EL (cell line): Measurements from ENCODE around the gene IL20.
A peak's percentile ranks its signal among the peaks of the same experiment; 100 is the strongest.
"Not testable (repeated sequence)": the region's sequence is repeated elsewhere in the genome, so short reads cannot be mapped to it uniquely, and the experiment has no call there.

Experiments used
- DNase-seq: peaks from one replicate; pipeline ENCODE4 v3.0.0-alpha.2; 2016

The IL20 gene

GRCh38 chr1:206843626-206844025 is 21.8 kb upstream of the IL20 start:
- DNase-seq: no peak

DNA sequence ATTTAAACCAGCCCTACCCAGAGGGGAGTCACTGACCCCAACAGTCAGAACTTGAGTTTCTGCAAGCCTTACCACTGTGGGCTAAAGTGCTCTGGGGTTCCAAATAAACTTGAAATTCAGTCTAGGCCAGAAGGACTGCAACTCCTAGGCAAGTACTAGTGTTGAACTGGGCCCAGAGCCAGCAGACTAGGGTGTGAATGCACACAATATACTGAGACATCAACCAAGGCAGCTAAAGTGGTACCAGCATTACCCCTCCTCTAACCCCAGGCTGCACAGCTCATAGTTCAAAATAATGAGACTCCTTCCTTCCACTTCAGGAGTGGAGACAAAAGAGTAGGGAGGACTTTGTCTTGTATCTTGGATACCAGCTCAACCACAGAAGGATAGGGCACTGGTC is 18.9 kb upstream of the IL20 start:
- no peak for DNase-seq

DNA sequence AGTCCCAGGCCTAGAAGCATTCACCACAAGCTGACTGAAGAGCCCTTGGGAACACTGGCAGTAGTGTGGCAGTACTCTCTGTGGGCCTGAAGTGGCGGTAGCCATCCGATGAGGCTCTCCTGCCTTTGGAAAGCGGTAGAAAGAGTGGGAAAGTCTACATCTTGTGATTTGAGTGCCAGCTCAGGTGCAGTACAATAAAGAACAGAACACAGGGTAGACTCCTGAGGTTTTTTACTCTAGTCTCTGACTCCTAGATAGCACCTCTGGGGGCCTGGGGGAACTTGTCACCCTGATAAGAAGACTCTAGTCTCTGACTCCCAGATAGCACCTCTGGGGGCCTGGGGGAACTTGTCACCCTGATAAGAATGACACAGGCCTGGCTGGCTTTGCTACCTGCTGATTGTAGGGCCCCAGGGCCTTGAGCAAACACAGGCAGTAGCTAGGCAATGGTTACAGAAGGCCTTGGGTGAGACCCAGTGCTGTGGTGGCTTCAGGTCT is 18.0 kb upstream of the IL20 start:
- DNase-seq: no peak

DNA sequence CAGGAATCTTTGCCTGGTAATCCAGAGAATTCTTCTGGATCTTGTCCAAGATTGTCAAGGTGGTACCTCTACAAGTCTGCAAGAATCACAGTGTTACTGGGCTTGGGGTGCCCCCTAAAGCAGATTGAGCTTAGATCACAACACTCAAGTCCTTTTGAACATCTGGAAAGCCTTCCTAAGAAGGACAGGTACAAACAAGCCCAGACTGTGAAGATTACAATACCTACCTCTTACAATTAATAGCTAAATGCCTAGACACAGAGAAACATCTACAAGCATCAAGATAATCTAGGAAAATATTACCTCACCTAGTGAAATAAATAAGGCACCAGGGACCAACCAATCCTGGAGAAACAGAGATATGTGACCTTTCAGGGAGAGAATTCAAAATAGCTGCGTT is 17.5 kb upstream of the IL20 start:
- no peak for DNase-seq

DNA sequence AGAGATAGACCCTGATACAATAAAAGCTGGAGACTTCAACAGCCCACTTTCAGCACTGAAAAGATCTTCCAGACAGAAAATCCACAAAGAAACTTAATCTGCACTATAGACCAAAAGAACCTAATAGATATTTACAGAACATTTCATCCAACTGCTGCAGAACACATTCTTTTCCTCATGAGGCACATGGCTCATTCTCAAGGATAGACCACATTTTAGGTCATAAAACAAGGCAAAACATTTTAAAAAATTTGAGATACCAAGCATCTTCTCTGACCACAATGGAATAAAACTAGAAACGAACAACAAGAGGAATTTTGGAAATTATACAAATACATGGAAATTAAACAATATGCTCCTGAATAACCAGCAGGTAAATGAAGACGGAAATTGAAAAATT is 15.0 kb upstream of the IL20 start:
- DNase-seq: no peak

GRCh38 chr1:206851341-206852010 is 13.9 kb upstream of the IL20 start:
- peak; percentile 58 for DNase-seq

GRCh38 chr1:206852662-206853061 is 12.8 kb upstream of the IL20 start:
- not testable (repeated sequence) for DNase-seq

DNA sequence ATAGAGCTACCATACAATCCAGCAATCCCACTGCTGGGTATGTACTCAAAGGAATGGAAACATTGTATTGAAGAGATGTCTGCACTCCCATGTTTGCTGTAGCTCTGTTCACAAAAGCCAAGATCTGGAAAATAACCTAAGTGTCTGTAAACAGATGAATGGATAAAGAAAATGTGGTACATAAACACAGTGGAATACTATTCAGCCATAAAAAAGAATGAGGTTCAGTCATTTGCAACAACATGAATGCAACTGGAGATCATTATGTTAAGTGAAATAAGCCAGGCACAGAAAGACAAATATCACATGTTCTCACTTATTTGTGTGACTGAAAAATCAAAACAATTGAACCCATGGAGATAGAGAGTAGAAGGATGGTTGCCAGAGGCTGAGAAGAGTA is 11.7 kb upstream of the IL20 start:
- not testable (repeated sequence) for DNase-seq

- no peak for DNase-seq
Observed at GRCh38 chr1:206854401-206855129, 10.9 kb upstream of the IL20 start.

DNA sequence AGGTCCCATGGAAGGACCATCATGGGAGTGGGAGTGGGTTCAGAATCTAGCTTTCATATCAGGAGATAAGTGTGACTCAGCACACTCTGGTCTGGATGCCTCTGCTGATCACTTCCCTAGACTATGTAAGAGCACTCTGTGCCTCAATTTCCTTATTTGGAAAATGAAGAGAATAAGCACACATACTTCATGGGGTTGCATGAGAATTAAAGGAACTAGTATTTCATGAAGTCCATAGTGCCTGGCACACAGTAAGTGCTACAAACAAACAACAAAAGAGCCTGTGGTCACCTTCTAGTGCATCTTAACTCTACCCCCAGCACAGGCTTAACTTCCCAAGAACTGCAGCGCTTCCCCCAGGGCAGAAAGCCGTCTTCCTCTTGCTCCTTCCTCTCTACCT is 9.6 kb upstream of the IL20 start:
- DNase-seq: no peak

DNA sequence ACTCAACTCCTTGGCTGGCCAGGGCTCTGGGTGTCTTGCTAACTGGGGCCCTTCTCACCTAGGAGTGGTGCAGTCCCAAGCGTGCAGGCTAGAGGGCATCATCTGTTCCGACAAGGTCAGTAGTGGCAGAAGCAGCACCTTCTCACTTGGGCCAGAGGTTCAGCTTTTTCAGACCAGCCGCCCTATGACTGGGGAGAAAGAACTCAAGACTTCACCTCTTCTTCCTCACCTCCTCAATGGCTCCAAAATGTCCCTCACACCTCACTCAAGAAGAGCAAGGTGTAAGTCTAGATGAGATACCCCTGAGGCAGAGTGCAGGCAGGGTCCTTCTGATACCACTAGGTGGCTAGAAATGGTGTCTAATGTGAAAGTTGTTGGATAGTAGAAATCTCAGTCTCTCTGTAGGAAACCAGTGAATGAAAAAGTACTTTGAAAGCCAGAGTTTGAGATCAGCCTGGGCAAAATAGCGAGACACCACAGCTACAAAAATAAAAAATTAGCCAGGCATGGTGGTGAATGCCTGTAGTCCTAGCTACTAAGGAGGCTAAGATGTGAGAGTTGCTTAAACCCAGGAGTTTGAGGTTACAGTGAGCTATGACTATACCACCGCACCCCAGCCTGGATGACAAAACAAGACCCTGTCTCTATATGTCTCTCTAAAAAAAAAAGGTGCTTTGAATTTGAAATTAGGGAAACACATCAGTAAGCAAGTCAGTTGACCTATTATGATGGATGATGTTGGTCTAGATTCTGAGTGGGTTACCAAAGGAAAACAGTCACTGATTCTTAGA is 8.6 kb upstream of the IL20 start:
- no peak for DNase-seq

DNA sequence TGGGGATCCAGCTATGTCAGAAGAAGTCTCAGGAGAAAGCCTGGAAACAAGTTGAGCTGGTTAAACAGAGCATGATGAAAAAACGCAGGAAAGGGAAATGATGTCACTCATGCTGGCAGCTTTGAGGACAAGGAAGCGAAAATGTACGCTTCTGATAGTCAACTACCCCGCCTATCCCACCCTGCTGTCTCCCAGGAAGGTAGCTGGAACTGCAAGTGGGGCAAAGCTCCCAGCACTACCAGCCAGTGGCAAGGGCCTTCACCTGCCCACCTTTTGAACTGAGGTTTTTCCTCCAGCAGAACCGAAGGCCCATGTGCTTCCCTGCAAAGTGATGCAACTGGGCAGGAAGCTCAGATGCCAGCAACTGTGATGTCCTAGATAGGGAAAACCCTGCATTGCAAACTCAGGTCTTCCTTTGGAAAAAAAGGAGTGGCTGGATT is 6.3 kb upstream of the IL20 start:
- no peak for DNase-seq

GRCh38 chr1:206860165-206860564 is 5.3 kb upstream of the IL20 start:
- no peak for DNase-seq

DNA sequence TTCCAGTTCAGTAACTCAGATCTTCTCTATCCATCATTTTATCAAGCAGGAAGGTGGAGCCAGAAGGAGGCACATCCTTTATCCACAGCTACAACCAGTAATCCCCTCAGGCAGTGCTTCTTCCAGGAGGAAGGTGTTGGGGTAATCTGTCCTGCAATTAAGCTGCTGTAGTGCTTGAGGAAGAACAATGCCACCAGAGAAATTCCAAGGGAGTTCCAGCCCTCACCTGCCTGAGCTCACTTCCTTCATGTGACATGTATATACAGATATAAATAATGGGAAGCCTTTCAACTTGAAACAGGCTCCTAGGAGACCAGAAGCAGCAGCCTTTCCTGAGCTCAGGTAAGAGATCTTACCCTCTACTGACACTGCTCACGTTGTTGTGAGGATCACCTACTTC is 2.2 kb upstream of the IL20 start:
- DNase-seq: no peak

DNA sequence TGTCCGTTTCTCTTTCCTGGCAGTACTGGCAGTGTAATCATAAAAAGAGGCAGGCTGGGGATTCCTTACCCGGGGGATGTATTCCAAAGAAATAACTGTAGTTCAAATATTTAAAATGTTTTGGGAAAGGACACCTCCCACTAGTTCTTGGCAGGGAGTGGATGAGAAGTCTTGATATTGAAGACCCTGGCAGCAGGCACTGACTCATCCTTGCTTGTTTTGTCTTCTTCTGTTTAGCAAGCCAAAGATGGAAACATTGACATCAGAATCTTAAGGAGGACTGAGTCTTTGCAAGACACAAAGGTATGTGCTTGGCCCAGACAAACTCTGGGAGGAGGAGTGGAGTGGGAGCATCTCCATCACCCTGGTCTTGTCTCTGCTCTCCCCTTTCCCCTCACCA is 639 bp downstream of the IL20 start:
- DNase-seq: peak; percentile 22

DNA sequence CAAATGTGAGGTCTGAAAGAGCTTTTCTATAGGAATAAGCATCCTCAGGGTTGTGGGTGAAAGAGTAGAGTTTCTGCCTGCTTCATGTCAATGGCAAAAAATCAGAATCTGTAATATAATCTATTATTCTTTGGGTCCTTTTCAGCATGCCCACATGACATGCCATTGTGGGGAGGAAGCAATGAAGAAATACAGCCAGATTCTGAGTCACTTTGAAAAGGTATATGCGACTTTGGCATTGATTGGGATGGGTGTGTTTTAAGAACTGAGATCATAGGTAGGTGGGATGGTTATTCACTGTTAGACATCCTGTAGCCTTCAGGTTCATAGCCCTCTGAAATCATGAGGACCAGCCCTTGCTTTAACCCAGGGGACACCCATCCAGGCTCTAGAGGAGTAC is 1.8 kb downstream of the IL20 start:
- no peak for DNase-seq

- no peak for DNase-seq
Observed at GRCh38 chr1:206867716-206868115, 2.3 kb downstream of the IL20 start.

GRCh38 chr1:206868264-206868663 is 2.8 kb downstream of the IL20 start:
- no peak for DNase-seq

DNA sequence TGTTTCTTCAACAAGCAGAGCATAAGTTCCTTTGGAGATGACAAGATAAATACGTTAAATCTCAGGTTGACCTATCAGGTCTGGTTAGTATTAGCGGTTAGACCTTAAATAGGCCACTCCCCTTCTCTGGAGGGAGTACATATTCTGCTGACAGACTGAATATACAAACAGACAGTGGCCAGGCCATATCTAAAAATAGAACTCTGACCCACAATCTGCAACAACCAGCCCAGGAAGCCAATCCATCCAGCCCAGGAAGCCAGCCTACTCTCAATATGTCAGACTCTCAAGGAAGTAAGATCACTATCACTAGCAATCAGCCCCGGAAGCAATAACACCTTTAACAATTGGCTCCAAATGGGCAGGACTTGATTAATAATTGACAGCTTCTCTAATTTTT is 6.7 kb downstream of the IL20 start:
- no peak for DNase-seq

DNA sequence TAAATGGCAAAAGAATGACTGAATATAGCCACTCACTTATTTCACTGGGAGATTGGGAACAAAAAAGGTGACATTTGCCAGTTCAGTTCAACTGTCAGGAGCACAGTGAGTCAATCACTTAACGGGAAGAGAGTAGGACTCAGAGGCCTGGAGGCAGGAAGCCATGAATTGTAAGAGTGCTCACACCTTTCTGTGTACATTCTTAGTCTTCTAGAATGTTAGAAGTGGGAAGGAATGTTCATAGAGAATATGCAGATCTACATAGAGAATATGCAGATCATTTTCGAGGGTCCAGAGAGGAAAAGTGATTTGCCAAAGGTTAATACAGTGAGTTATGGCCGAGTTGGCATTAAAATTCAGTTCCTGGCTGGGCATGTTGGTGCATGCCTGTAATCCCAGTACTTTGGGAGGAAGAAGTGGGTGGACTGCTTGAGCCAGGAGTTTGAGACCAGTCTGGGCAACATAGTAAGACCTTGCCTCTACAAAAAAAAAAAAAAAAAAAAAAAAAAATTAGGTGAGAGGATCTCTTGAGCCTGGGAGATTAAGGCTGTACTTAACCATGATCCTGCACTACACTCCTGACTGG is 8.3 kb downstream of the IL20 start:
- no peak for DNase-seq

DNA sequence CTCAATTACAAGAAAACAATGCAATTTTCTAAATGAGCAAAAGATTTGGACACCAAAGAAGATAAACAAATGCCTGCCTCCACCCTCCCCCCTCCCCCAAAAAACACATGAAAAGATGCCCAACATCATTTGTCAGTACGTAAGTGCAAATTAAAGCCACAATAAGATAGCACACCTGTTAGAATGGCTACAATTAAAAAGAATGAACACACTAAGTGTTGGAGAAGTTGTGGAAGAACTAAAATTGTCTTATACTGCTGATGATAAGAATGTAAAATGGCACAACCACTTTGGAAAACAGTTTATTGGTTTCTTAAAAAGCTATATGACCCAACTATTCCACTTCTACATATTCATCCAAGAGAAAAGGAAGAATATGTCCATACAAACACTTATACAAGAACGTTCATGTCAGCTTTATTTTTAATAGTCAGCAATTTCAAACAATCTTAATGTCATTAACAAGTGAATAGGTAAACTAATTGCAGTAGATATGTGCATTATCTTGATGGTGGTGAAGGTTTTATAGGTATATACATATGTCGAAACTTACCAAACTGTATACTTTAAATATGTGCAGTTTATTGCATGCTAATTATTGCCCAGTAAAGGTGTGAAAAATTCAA is 10.4 kb downstream of the IL20 start:
- DNase-seq: no peak

- DNase-seq: no peak
Observed at GRCh38 chr1:206878456-206878855, 13.0 kb downstream of the IL20 start.

GRCh38 chr1:206880314-206880713 is 14.9 kb downstream of the IL20 start:
- DNase-seq: no peak
